Ramos (cell line): ENCODE data around the gene MEN1.

ENCODE experiments used
- in situ Hi-C: fragments of 300-500 bp; cut with MboI; formaldehyde crosslinking; loops from one replicate; pipeline ENCODE4 v1.14.3; 2022; ENCODE audit warnings: low sequenced_read_pairs; ENCODE audit not compliant: unreplicated experiment

The MEN1 gene

GRCh38 chr11:64846998-64847666, 36.8 kb upstream of the MEN1 start:
- in situ Hi-C loops: loop anchor here (5.0 kb wide), 2 partner anchors 45 to 265 kb away; partner anchors contain the start of gene TM7SF2

GRCh38 chr11:64845776-64846129, 35.4 kb upstream of the MEN1 start:
- in situ Hi-C loops: loop anchor here (5.0 kb wide), 2 partner anchors 47 to 267 kb away; partner anchors contain the start of gene TM7SF2

GRCh38 chr11:64845129-64845775, 34.9 kb upstream of the MEN1 start:
- in situ Hi-C loops: loop anchor here (5.0 kb wide), 2 partner anchors 47 to 267 kb away; partner anchors contain the start of gene TM7SF2

- in situ Hi-C loops: loop anchor here (5.0 kb wide), 2 partner anchors 48 to 268 kb away; partner anchors contain the start of gene TM7SF2
These were observed 34.2 kb upstream of the MEN1 start, which contains the start of gene CDC42BPG for GRCh38 chr11:64844330-64845128. TSS of gene CDC42BPG (minus strand) at chr11:64844653. CDS start at chr11:64844569, 84 bp downstream.

GRCh38 chr11:64843686-64844329, 33.5 kb upstream of the MEN1 start:
- in situ Hi-C loops: no loop called here

- in situ Hi-C loops: no loop called here
These were observed 32.7 kb upstream of the MEN1 start for GRCh38 chr11:64842851-64843685.

- in situ Hi-C loops: no loop called here
These were observed 32.0 kb upstream of the MEN1 start for GRCh38 chr11:64842366-64842759.

- in situ Hi-C loops: no loop called here
These were observed 31.4 kb upstream of the MEN1 start for GRCh38 chr11:64841592-64842365.

GRCh38 chr11:64839887-64840782, 29.8 kb upstream of the MEN1 start:
- in situ Hi-C loops: no loop called here

- in situ Hi-C loops: no loop called here
These were observed 29.0 kb upstream of the MEN1 start for GRCh38 chr11:64839335-64839734.

- in situ Hi-C loops: no loop called here
These were observed 28.4 kb upstream of the MEN1 start for GRCh38 chr11:64838600-64839334.

- in situ Hi-C loops: no loop called here
These were observed 27.6 kb upstream of the MEN1 start for GRCh38 chr11:64837887-64838351.

- in situ Hi-C loops: no loop called here
These were observed 26.2 kb upstream of the MEN1 start for GRCh38 chr11:64836448-64837072.

GRCh38 chr11:64835616-64836447, 25.5 kb upstream of the MEN1 start:
- in situ Hi-C loops: no loop called here

GRCh38 chr11:64834723-64835615, 24.6 kb upstream of the MEN1 start:
- in situ Hi-C loops: no loop called here
